Nucleus accumbens (tissue), 56 donors: Measurements from ENCODE around the gene B4GALT6.

Experiments
- DNase-seq, 56 donors: peaks; one replicate each; lab custom pipeline; 2025; lab: John Stamatoyannopoulos, UW

B4GALT6 gene

GRCh38 chr18:31661965-31662364 is 22.4 kb downstream of the B4GALT6 start:
- no peak for DNase-seq

DNA sequence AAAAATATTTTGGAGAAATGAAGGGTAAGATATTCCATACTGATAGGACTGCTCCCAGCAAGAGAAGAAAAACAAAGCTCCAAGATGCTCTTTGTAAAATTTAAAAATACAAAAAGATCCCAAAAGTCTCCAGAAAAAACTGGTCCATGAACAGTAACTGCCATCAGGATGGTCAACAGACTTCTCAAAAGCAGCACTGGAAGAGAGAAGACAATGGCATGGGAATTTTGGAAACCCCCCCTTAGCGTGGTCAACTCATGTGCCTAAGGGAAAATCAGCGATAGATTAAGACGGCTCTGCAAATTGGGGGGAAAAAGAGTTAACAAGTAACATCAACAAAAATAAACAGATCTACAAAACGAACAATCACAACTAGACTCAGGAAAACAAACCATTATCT is 23.6 kb downstream of the B4GALT6 start:
- DNase-seq = no peak

GRCh38 chr18:31659576-31660177 is 24.7 kb downstream of the B4GALT6 start:
- DNase-seq = no peak

DNA sequence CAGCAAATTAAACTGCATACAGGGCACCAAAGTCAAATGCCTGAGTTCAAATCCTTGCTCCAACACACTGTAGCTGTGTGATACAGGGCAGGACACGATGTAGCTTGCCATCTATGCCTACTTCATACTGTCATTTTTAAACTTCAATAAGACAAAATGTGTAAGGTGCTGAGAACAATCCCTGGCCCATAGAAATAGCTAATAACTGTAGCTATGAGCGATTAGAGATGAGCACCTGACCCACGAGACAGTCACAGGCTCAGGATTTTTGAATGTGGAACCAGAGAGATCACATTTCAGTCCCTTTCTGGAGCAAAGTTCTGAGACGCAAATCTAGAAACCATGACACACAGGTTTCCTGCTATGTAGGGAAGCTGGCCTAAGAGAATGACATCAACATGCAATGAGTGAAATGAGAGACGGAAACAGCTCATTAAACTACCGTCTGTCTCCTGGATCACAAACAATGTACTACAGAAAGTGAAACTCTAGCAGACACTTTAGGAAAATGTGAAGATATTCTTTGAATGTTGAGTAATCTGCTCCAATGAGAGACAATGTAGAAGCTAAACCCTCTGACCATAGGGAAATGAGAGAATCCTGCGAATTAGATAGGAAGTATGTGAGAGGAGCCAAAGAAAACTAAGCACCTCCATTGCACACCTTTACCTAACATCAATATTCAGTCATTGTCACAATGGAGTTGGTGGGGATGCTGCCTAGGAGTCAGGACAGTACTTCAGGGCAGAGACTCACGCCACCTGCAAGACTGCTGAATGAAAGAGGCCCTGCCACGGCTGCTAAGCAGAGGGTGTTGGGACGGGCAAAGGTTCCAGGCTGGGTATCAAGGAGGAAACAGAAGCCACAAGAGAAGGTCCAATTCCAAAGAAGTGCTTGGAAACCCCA is 25.5 kb downstream of the B4GALT6 start:
- no peak for DNase-seq

- DNase-seq = no peak
Observed at GRCh38 chr18:31657823-31658669, 26.3 kb downstream of the B4GALT6 start.

DNA sequence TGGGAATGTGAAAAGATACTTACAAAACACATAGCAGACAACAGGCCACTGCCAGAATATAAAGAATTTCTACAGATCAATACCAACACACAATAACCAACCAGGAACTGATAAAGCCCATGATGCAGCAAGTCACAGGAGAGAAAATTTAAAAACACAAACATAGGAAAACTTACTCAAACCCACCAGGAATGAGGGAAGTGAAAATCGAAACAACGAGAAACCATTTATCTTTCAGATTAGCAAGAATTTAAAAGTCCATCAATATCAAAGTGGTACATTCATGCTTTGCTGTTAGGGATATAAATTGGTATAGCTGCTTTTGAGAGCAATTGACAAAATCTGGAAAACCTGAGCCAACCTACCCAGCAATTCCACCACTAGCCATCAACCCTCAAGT is 27.6 kb downstream of the B4GALT6 start:
- DNase-seq = no peak

- no peak for DNase-seq
Observed at GRCh38 chr18:31655354-31655753, 29.0 kb downstream of the B4GALT6 start.

GRCh38 chr18:31652877-31653276 is 31.5 kb downstream of the B4GALT6 start:
- DNase-seq = no peak

- no peak for DNase-seq
Observed at GRCh38 chr18:31652357-31652756, 32.0 kb downstream of the B4GALT6 start.

- no peak for DNase-seq
Observed at GRCh38 chr18:31651369-31651768, 33.0 kb downstream of the B4GALT6 start.

DNA sequence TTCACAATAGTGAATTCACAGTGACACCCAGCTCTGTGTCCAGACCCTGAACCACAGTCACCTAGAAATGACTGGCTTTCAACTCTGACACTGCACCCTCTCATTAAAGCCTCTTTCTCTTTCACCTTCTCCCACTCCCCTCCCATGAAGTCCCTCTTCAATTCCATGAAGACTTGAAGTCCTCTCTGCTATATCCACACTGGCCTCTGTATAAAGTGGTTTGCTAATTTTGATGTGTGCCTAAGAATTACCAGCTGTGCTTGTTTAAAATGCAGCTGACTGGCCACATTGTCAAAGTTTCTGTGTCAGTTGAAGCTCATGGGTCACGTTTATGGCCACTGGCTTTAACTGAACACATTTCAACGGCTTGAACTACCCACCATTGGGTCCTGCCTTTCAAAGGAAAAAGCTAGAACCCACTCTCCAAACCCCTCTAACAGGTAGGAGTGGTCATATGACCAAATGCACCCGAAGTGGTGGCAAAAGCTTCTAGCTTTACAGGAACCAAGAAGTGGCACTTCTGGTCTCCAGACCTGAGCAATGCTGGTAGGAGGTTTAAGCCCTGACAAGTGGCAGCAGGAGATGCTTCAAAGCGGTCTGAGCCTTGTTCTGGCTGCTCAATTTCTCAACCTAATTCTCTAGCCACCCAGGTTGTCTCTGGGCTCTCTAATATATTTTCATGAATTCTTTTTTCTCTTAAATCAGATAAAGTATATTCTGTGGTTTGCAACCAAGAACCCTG is 34.2 kb downstream of the B4GALT6 start:
- DNase-seq = no peak

GRCh38 chr18:31649449-31649848 is 34.9 kb downstream of the B4GALT6 start:
- DNase-seq = no peak

DNA sequence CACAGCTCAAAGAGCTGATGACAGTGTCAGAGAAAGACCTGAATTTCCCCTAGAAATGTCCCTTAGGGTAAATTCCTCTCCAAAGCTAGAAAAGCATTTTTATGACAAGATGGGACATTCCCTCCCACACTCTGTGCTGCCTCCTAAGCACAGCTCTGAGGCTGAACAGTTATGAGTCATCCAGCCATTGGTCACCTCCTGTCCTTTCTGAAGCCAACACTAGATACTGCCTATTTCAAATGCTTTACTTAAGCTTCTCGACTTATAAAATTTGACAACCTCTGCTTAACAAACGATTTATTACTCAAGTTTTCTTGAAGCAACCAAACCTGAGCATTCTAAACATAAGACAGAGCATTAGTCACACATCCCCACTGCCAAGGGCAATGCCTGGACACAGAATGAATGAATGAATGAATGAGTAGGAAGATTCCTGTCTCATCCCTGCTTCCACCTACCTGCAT is 35.4 kb downstream of the B4GALT6 start:
- peak in 1 of 56 donors; percentile 8 for DNase-seq

GRCh38 chr18:31648458-31648857 is 35.9 kb downstream of the B4GALT6 start:
- no peak for DNase-seq

DNA sequence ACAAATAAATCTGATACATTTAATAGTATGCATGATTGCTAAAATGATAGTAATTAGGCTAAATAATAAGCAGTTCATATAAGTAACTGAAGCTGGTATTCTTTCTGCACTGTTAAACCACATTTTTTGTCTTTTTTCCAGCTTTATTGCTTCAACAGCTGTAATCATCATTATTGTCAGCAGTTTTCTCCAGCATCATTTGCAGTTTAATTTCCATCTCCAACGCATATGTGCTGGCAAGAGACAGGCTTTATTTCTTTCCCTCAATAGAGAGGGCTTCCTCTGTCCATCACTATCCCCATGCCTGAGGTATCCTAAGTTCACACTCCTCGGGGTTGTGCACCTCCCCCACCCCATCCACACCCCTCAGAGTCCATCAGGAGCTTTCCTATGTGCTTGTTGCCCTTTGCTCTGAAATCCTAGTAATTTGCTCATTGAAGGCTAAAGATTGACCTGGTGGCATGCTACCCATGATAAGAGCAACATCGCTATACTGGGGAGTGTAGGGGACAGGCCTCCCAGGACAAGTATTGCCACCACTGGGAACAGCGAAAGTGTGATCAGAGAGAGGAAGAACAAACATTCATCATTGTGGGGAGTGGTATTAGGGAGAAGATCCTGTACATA is 37.1 kb downstream of the B4GALT6 start:
- DNase-seq = no peak

- no peak for DNase-seq
Observed at GRCh38 chr18:31646332-31647126, 37.9 kb downstream of the B4GALT6 start.

DNA sequence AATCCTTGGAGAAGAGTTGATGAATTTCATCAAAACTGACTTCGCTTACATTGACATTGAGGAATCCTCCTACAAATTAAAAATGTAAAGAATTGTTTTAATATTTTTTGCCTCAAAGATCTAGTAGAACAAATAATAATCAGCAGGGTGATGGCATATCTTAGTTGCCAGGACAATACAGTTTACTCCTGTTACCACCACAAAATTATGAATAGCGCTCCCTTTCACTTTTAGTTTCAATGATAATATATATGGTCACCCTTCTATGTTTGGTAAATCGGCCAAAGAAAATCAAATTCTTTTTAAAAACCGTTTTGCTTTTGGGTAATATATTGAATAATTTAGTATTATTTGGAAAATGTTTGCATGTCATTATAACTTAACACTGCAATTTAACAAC is 39.0 kb downstream of the B4GALT6 start:
- DNase-seq = no peak

GRCh38 chr18:31643003-31643402 is 41.4 kb downstream of the B4GALT6 start:
- DNase-seq = no peak

DNA sequence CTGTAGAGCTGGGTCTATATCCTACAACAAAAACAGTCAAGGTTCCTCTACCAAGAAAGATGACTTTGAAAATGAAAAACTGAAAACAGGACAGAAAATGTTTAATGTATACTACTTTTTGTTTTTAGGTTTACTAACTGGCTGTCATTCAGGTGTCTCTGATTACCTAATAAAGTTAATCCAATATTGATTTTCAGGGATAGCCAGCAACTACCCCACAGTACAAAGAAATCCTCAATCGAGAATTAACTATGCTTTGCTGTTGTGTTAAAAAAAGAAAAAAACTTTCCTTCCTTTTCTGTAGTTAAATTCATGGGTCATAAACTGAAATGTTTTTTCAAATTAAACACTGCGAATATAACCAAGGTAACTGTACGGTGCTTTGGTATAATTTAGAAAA is 46.9 kb downstream of the B4GALT6 start:
- no peak for DNase-seq
